ENCODE results near the gene RAB7B. TPM values are rescaled to one million over a fixed set of nuclear protein-coding genes. Genes with fewer than 3 reads are reported as not detected.

RAB7B gene
- total and polyA plus RNA-seq, 2 experiments from 2014 or later = 4.5 to 22.6 TPM

DNA sequence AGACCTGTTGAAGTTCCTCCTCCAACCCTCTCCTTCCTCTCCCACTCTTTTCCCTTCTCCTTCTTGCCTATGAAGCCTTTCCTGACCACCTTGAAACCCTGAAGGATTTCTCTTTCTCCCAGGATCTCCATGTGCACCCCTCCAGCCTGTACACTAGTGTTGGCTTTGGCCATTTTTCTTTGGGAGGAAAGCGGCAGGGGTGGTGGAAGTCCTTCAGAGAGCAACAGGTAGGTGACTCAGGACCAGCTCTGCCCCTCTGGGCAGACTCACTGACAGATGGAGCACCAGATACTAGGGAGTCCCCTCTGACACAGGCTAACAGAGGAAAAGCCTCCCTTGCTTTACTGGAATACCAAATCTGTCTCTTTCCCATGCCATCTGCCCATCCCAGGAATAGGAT lies 64.5 kb downstream of the RAB7B start:
- Histone ChIP-seq H3K4me2 (no peak overlapping the region), H3K4me3 (no peak overlapping the region), H2AFZ (no peak overlapping the region), H3K27ac (no peak overlapping the region), H3K9me2 (replicated peaks; ENCODE audit: insufficient read depth) (no peaks in the 10 kb centered on the region), H3K9me3 (ENCODE audit: low read depth) (no peaks in the 10 kb centered on the region), H3K27me3 (no peaks in the 10 kb centered on the region), H4K20me1 (ENCODE audit: insufficient read depth, poor library complexity, severe bottlenecking) (no peaks in the 10 kb centered on the region), H3K36me3 (replicated peaks; ENCODE audit: insufficient read depth, low read depth) (no peaks in the 10 kb centered on the region), H3K4me1 (ENCODE audit: insufficient read depth) (peaks cover 5% of the 10 kb centered on the region), H3K79me2 (no peaks in the 10 kb centered on the region)
- WGBS (ENCODE audit: low lambda C conversion rate, missing lambda C conversion rate) = 92% methylated on average over 1 of the region's 1 CpG
- no peak for DNase-seq (ENCODE audit: low spot score)
- TF ChIP-seq EZH2 (IDR thresholded peaks at IDR 0.05; ENCODE audit: borderline replicate concordance) (no peak), EZH2phosphoT487 (IDR thresholded peaks at IDR 0.05; ENCODE audit: low read depth, severe bottlenecking, unreplicated experiment) (no peak)
- TF ChIP-seq, protein P1, sequence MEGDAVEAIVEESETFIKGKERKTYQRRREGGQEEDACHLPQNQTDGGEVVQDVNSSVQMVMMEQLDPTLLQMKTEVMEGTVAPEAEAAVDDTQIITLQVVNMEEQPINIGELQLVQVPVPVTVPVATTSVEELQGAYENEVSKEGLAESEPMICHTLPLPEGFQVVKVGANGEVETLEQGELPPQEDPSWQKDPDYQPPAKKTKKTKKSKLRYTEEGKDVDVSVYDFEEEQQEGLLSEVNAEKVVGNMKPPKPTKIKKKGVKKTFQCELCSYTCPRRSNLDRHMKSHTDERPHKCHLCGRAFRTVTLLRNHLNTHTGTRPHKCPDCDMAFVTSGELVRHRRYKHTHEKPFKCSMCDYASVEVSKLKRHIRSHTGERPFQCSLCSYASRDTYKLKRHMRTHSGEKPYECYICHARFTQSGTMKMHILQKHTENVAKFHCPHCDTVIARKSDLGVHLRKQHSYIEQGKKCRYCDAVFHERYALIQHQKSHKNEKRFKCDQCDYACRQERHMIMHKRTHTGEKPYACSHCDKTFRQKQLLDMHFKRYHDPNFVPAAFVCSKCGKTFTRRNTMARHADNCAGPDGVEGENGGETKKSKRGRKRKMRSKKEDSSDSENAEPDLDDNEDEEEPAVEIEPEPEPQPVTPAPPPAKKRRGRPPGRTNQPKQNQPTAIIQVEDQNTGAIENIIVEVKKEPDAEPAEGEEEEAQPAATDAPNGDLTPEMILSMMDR (IDR thresholded peaks at IDR 0.05; ENCODE audit: poor library complexity) = no peak

DNA sequence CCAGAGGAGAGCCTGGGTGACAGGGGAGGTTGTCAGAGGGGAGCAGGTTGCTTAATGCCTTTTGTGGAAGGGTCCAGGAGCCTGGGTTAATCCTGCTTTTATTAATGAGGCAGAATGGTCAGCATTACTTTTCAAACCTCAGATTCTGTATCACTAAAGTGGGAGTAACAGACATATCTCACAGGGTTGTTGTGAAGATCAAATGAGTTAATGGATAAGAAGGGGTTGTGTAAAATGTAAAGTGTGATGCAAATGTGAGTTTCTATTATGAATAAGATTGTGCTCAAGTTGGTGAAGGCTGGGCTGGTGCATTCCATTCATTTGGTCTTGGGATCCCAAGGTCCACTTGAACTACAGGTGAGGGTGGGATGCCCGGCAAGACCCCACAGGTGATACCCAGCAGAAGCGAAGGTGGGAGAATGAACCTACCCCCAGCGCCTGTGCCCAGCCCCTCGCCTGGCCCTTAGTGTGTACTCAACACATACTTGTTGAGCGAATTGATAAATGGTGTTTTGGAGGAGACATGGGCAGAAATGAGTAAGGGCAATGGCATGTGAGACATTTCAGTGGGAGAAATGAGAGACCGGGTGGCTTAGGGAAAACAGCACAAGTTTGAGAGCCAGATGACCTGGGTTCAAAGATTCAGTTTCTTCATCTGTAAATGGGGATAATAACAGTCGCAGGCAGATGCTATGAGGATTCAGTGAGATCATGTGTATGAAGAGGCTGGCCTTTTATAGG lies 66.2 kb downstream of the RAB7B start:
- Histone ChIP-seq H3K4me2 (no peak overlapping the region), H3K9me2 (replicated peaks; ENCODE audit: insufficient read depth) (no peaks in the 10 kb centered on the region), H3K27ac (no peak overlapping the region), H3K36me3 (replicated peaks; ENCODE audit: insufficient read depth, low read depth) (no peaks in the 10 kb centered on the region), H4K20me1 (ENCODE audit: insufficient read depth, poor library complexity, severe bottlenecking) (no peaks in the 10 kb centered on the region), H3K79me2 (no peaks in the 10 kb centered on the region), H3K9me3 (ENCODE audit: low read depth) (no peaks in the 10 kb centered on the region), H2AFZ (no peak overlapping the region), H3K27me3 (no peaks in the 10 kb centered on the region), H3K4me1 (ENCODE audit: insufficient read depth) (peaks cover 12% of the 10 kb centered on the region), H3K4me3 (no peak overlapping the region)
- DNase-seq (ENCODE audit: low spot score) = no peak
- 68% methylated on average over 7 of the region's 7 CpGs for WGBS (ENCODE audit: low lambda C conversion rate, missing lambda C conversion rate)
- TF ChIP-seq, protein P1 (IDR thresholded peaks at IDR 0.05; ENCODE audit: poor library complexity) = no peak
- TF ChIP-seq EZH2 (IDR thresholded peaks at IDR 0.05; ENCODE audit: borderline replicate concordance) (no peak), EZH2phosphoT487 (IDR thresholded peaks at IDR 0.05; ENCODE audit: low read depth, severe bottlenecking, unreplicated experiment) (no peak)

DNA sequence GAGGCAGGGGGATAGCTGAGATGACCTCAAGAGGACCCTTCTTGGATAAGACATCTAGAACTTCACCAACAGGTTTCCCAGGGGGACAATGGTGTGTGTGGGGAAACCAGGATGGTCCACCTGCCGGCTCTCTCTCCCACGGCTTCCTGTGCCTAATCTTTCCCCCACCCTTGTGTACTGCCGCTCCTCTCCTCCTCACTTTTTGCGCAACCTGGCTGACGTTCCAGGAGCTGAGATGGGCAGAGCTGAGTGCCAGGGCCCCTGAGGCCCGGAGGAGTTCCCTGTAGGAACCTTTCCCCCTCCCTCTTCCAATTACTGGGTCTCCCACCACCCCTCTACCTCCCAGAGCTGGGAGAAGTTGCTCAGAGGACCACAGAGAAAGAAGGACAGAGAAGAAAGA lies 66.9 kb downstream of the RAB7B start:
- no peak for TF ChIP-seq EZH2phosphoT487 (IDR thresholded peaks at IDR 0.05; ENCODE audit: low read depth, severe bottlenecking, unreplicated experiment)
- TF ChIP-seq EZH2 (IDR thresholded peaks at IDR 0.05; ENCODE audit: borderline replicate concordance) = no peak
- TF ChIP-seq, protein P1 (IDR thresholded peaks at IDR 0.05; ENCODE audit: poor library complexity) = no peak
- peaks cover 12% of the 10 kb centered on the region for H3K4me1 ChIP-seq (ENCODE audit: insufficient read depth)
- H3K27ac ChIP-seq = no peak overlapping the region
- WGBS (ENCODE audit: low lambda C conversion rate, missing lambda C conversion rate) = 78% methylated on average over 5 of the region's 6 CpGs
- H3K4me3 ChIP-seq = no peak overlapping the region
- H3K4me2 ChIP-seq = no peak overlapping the region
- no peak overlapping the region for H2AFZ ChIP-seq
- H3K36me3 ChIP-seq (replicated peaks; ENCODE audit: insufficient read depth, low read depth) = no peaks in the 10 kb centered on the region
- H3K9me2 ChIP-seq (replicated peaks; ENCODE audit: insufficient read depth) = no peaks in the 10 kb centered on the region
- no peaks in the 10 kb centered on the region for H4K20me1 ChIP-seq (ENCODE audit: insufficient read depth, poor library complexity, severe bottlenecking)
- H3K79me2 ChIP-seq = no peaks in the 10 kb centered on the region
- no peaks in the 10 kb centered on the region for H3K9me3 ChIP-seq (ENCODE audit: low read depth)
- no peak for DNase-seq (ENCODE audit: low spot score)
- no peaks in the 10 kb centered on the region for H3K27me3 ChIP-seq
